ENCODE data around the gene SACS.

DNA sequence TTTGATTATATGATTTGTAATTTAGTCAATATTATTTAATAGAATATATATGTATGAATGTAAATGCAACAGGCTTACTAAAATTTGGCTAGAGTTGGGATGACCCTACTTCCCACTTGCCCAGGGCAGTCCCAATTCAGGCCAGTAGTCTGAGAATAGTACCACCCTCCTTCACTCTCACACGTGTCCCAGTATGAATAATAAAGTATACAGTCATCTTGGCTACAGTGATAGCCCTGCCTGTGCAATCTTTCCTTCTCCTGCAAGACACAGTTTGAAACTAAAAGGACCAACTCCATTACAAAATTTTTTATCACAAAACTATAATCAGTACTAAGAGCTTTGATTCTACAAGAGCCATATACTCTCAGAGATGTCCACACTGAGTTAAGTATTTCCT lies 76.2 kb downstream of the SACS start:
- TF ChIP-seq, protein P1, sequence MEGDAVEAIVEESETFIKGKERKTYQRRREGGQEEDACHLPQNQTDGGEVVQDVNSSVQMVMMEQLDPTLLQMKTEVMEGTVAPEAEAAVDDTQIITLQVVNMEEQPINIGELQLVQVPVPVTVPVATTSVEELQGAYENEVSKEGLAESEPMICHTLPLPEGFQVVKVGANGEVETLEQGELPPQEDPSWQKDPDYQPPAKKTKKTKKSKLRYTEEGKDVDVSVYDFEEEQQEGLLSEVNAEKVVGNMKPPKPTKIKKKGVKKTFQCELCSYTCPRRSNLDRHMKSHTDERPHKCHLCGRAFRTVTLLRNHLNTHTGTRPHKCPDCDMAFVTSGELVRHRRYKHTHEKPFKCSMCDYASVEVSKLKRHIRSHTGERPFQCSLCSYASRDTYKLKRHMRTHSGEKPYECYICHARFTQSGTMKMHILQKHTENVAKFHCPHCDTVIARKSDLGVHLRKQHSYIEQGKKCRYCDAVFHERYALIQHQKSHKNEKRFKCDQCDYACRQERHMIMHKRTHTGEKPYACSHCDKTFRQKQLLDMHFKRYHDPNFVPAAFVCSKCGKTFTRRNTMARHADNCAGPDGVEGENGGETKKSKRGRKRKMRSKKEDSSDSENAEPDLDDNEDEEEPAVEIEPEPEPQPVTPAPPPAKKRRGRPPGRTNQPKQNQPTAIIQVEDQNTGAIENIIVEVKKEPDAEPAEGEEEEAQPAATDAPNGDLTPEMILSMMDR (IDR thresholded peaks at IDR 0.05 in 2 of 3, conservative IDR thresholded peaks at IDR 0.05 in 1 of 3; ENCODE audit: borderline replicate concordance in 1 of 3, insufficient read depth in 1 of 3, low read depth in 2 of 3, low read length in 2 of 3): no peak
- no peak for TF ChIP-seq ZFX (IDR thresholded peaks at IDR 0.05)
- TF ChIP-seq JUND (IDR thresholded peaks at IDR 0.05): no peak
